GM19463 (cell line): ENCODE results near the gene CBR4.

Experiments
- ATAC-seq: cut with Tn5 transposase; IDR thresholded peaks from one replicate; pipeline ENCODE4 v1.9.1; 2021; ENCODE audit warnings: mild to moderate bottlenecking, moderate library complexity; ENCODE audit not compliant: unreplicated experiment

CBR4 gene

GRCh38 chr4:169010125-169011023 is at the start of gene CBR4:
TSS of gene CBR4 (minus strand) at chr4:169010255. CDS start at chr4:169010089, 166 bp downstream.
- peak; percentile 97 for ATAC-seq

DNA sequence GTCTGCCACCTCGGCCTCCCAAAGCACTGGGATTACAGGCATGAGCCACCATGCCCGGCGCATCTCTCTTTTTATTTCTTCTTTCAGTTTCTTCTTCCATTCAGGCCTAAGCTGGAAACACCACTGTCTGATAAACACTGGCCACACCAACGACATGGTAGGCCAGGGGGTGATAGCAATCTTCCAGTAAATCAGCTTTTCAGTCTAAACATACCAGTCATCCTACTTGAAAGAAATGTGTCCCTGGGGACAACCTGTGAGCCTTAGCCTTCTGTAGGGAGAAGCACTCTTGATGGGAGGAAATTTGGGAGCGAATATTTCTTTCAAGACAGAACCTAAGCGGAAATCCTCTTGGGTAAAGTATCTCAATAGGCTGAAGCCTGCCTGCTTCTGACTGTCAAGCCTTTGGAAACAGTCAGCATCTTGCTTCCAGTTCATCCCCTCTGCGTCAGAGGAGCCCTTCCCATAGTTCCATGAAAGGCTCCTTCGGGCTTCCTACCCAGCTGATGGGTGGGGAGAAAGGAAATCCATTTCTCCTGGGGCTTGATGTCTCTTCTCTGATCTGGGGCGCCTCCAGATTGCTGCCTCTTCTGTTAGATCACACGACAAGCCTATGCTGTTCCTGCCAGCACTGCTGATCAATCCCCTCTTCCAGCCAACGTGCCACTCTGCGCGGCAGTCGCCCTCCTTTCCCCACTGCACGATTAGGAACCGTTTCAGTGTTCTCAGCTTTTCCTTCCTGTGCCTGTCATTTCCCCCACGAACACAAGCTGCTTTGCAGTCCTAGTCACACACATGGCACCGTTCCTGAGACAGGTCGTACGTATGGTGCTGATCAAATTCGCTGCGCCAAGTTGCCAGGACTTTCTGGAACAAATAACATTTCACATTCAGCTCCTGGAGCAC is 49.5 kb upstream of the CBR4 start:
- no peak for ATAC-seq

DNA sequence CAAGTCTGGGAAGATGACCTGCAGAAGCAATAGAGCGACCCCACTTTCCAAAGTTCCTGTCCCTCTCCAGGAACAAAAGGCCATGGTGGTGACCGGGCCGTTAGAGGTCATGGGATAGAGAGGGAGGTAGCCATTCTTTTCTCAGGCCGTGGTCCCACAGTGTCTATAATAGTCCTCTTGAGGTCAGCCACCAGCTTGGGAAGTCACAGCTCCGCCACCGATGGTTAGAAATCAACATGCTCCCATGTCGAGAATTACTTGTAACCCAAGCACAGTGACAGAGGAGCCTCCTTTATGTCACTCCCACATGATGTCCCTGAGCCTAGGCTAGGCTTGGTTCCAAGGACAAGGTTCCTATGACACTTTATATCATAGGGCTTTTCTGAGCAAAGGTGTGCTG is 48.3 kb upstream of the CBR4 start:
- ATAC-seq, result no peak

- peak; percentile 71 for ATAC-seq
Measured at GRCh38 chr4:169054879-169055278, 44.8 kb upstream of the CBR4 start.

DNA sequence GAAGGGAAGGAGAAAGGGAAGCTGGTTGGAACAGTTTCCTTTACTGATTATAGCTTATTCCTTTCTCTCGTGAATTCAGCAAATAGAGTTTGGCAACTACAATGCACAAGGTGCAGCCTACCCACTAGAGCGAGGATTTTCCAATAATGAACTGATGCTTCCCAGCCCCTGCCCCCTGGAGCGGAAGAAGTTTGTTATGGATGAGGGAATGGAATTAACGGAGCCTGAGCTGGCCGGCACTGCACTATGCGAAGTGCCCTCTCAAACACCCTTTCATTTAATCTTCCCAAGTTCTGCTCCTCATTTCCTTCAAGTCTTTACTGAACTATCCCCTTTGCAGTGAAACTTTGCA is 42.5 kb upstream of the CBR4 start:
- no peak for ATAC-seq

DNA sequence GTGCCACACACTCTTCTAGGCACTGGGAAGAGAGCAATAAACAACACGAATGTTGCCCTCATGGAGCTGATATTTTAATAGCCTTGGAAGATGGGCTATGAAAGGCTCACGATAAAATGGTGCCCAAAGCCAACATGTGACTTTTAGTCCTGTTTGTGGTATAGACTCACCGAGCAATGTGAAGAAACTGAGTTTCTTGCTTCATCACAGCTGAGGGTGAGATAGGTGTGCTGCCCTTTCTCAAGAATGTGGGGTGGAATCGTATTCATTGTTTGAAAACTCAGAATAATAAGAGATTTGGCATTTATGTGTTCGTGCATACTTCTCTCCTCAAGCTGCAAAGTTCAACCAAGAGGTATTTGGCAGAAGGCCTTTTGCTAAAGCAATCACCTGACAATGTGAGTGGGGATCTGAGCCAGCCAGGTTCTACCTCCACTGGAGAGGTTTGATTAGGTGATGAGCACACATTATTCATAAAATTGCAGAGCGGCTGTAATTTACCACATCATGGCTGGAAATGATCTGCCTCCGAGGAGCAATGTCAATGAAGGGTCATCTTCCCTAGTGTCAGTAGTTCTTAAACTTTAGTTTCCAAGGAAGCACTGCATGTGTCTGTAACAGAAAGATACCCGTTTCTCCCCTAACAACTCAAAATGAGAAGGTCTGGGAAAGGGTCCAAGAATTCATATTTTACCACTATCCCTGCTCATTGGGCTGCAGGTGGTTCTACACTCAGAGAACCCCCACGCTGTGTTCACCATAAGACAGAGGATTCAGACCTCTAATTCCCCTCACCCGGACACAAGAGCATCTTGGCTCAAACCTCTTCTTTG is 41.9 kb upstream of the CBR4 start:
- no peak for ATAC-seq

DNA sequence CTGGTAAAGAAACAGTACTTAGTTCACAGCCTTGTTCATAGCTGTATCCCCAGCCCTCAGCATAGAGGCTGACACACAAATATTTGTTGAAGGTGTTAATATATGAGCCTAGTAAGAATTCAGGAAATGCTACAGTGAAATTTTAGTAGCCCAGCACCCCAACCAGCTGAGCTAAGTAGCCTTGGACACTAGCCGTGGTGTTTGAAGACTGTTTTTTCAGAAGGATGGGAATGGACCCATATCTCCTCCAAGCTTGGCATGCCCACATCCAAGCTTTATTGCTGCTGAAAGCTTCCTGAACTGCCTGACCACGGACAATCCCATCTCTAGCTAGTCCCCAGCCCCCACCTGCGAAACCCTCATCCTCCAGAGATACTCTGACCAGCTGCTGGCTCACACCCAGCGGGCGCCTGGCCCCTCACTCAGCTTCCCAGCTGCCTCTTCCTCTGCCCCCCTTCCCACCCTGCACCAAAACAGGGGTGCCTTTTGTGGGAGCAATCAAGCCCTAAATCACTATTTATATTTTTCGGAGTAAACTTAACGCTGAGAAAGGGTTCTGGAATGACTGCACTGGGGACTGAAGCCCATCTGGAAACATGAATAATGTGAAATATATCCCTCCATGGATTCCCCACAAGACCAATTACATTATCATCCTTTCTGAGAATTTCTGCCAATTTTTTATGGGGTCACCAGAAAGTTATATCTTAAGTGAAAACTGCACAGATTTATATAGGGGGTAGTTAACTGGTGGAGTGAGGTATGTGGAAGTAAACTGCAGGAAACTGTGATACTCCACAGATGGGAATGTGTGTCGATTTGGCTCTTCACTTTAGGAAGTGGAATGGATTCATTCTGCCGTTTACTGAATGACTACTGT is 41.1 kb upstream of the CBR4 start:
- no peak for ATAC-seq

- no peak for ATAC-seq
Measured at GRCh38 chr4:169050284-169050683, 40.2 kb upstream of the CBR4 start.

DNA sequence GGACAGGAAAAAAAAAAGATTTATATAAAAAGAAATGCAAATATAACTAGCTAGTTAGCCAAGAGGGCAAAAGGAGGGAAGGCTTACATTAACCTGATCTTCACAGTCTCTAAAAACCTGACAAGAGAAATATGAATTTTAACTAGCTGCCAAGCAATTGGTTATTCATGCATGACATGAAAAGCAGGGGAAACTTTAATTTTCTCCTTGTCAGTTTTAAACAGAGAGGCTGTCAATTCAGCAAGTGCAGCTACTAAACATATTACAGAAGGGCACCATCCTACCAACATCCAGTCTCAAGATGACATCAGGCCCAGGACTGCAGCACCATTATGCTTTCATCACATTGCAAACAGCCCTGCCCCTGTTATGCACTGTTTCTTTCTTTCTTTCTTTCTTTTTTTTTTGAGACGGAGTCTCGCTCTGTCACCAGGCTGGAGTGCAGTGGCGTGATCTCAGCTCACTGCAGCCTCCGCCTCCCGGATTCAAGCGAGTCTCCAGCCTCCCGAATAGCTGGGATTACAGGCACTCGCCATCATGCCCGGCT is 38.9 kb upstream of the CBR4 start:
- ATAC-seq, result no peak

GRCh38 chr4:169047956-169048355 is 37.9 kb upstream of the CBR4 start:
- ATAC-seq, result no peak

DNA sequence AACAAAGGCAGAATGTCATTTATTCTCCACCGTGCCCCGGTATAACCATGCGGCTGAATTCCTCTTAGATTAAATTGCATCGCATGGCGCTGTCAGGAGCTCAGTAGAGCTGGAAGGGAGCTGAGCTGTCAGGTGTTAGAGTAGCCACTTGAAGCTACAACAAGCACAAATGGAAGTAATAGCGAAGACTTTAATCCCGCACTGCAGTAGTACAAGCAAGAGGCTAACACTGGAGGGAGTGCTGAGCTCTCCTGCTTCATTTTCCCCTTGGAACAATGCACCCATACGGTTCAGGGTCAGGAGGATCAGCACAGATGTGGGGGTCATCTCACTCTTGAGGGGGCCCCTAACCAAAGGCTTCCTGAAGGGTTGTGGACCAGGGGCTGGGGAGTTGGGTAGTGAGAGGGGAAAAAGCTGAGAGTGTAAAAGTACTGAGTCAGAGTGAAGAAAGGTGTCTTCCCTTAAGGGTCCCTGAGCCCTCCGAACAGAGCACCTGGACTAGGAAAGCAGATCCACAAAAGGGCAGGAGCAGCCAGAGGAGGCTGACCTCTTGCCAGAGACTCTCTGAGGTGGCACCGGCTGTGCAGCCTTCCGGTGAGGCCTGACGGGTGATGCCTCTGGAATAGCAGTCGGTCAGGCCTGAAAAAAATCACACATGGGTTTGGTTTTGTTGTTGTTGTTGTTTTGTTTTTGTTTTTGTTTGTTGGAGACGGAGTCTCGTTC is 36.0 kb upstream of the CBR4 start:
- ATAC-seq, result no peak

DNA sequence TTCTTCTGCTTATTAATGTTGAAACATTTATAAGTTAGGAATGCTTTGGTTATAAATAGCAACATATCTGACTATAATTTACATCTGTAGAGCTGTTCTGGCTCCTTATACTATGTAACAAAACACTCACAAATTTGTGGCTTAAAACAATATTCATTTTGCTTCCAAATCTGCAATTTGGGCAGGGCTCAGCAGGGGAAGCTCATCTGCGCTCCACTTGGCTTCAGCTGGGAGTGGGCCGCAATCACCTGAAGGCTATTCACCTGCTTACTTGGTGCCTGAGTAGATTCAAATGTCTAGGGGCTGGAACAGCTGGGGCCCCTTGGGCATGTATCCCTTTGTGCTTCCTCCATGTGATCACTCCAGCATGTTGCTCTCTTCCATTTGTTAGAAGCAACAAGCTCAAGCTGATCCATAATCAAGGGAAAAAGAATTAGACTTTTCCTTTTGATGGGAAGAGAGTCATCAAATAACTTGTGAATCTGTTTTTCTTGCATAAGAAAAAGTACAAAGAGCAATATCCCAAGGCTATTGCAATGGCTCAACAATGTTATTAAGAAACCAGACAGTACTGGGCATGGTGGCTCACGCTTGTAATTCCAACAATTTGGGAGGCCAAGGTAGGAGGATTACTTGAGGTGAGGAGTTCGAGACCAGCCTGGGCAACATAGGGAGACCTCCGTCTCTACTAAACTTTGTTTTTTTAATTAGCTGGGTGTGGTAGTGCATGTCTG is 34.8 kb upstream of the CBR4 start:
- ATAC-seq, result no peak

DNA sequence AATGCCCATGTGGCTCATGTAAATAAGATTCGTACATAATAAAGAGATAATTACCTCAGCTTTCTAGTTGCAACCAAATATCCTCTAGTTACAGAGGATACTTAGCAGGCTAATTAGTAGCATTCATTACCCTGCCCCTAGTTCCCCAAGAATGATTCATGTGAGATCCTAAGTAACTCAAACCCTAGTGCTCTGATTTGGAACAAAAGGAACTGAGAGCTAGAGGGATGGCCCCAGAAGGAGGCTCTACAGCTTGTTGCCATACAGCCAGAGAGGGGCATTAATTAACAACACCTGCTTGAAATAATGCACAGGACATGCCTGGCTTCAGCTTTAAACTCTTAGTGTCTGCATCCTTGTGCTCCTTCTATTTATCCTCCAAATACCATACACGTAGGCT is 32.6 kb upstream of the CBR4 start:
- no peak for ATAC-seq

DNA sequence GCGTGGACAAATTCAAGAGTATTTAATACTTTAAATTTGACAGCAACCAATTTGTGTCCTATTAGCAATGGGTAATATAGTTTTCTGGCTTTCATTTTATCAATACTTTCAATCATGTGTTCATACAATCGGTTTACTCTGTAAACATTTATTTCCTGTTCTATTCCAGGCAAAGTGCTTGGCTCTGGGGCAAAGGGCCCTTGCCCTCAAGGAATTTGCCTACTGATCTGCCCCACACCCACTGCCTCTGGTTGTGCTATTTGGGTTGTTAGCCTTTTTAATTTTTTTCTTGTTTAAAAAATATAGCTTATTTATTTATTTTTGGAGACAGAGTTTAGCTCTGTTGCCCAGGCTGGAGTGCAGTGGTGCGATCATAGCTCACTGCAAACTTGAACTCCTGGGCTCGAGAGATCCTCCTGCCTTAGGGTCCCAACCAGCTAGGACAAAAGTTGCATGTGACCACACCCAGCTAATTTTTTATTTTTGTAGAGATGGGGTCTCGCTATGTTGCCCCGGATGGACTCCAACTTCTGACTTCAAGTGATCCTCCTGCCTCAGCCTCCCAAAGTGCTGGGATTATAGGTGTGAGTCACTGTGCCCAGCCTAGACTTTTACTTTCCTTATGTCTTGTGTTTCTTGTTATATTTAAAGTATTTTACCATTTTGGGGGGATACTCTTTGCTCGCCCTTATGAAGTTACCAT is 30.7 kb upstream of the CBR4 start:
- ATAC-seq, result no peak

GRCh38 chr4:169039251-169039954 is 29.3 kb upstream of the CBR4 start:
- ATAC-seq, result no peak

DNA sequence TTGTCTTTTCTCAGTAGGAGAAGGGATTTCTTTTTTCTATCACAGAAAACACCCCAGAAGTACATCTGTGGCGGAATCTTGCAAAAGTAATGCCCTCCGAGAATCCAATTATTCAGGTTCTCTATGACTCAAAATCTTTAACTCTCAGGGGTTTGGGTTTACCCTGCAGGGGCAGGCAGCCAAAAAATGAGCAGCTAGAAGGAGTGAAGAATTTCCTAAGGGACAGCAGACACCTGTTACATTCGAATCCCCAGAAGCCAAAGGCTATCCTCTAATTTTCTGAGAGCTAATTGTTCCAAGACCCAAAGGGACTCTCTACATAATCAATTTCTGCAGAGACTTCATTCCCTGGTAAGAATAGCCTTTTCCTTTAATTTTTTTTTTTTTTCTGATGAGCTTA is 27.5 kb upstream of the CBR4 start:
- ATAC-seq, result no peak
